Activated CD4-positive, alpha-beta T cell treated with anti-CD3 and anti-CD28 coated beads for 36 hours (primary cell): Measurements from ENCODE around the gene DEDD2. TPM values are rescaled to one million over a fixed set of nuclear protein-coding genes. Genes with fewer than 3 reads are reported as not detected.

Source experiments
- ATAC-seq: fragments of 200-7000 bp; cut with Tn5 transposase; one replicate; pipeline ENCODE4 v1.10.0; 2021; ENCODE audit warnings: mild to moderate bottlenecking, moderate library complexity
- CTCF ChIA-PET: fragments of 350-600 bp; sonication (Branson Sonifier 250); formaldehyde crosslinking; loops from one replicate; lab custom pipeline; 2021; ENCODE audit warnings: antibody characterized with exemption; lab: Charles Lee
- POLR2A ChIA-PET: fragments of 350-600 bp; sonication (Branson Sonifier 250); formaldehyde crosslinking; loops from one replicate; lab custom pipeline; 2021; ENCODE audit warnings: antibody characterized with exemption, inconsistent platforms; lab: Charles Lee
- DNase-seq: peaks from one replicate; pipeline ENCODE4 v3.0.0-alpha.2; 2020
- H3K27ac Mint-ChIP-seq: one replicate; pipeline ENCODE4 v1.8.0; 2021; ENCODE audit warnings: mixed read lengths
- H3K27me3 Mint-ChIP-seq: one replicate; pipeline ENCODE4 v1.8.0; 2021; ENCODE audit warnings: mixed read lengths
- H3K36me3 Mint-ChIP-seq: one replicate; pipeline ENCODE4 v1.8.0; 2021; ENCODE audit warnings: low read depth, mixed read lengths
- H3K4me1 Mint-ChIP-seq: one replicate; pipeline ENCODE4 v1.8.0; 2021; ENCODE audit warnings: mixed read lengths
- H3K4me3 Mint-ChIP-seq: one replicate; pipeline ENCODE4 v1.8.0; 2021; ENCODE audit warnings: mild to moderate bottlenecking, moderate library complexity, mixed read lengths
- H3K9me3 Mint-ChIP-seq: one replicate; pipeline ENCODE4 v1.8.0; 2021; ENCODE audit warnings: low read depth, mixed read lengths
- intact Hi-C, 2 experiments: fragments of 100-400 bp; cut with DNase I in 1 of 2; cut with micrococcal nuclease in 1 of 2; formaldehyde crosslinking; loops; one replicate each; pipeline versions ENCODE4 v1.14.2 to v1.15.1; 2022 to 2024; cut with DNase I, micrococcal nuclease
- total RNA-seq, 2 experiments: library from RNA; stranded (reverse); gene quantifications; one replicate each; pipeline ENCODE4 v1.2.3, GENCODE V29; 2021

The DEDD2 gene
- total RNA-seq, 2 experiments from 2014 or later, result 25.9 to 27.3 TPM

- no peak overlapping the region for H3K27ac Mint-ChIP-seq
- ChIA-PET CTCF (interaction anchor here (0.5 kb wide), 1 partner anchor 115 kb away, joined by 3 read pairs; no protein-coding TSS in a partner anchor), POLR2A (no interaction called here)
- no peaks in the 10 kb centered on the region for H3K36me3 Mint-ChIP-seq
- ATAC-seq (no peak), DNase-seq (no peak)
- H3K9me3 Mint-ChIP-seq, result no peaks in the 10 kb centered on the region
- peaks cover 31% of the 10 kb centered on the region for H3K4me1 Mint-ChIP-seq
- intact Hi-C loops, result no loop called here
- H3K4me3 Mint-ChIP-seq, result no peak overlapping the region
- H3K27me3 Mint-ChIP-seq, result peaks cover 2% of the 10 kb centered on the region
These were observed 64.4 kb downstream of the DEDD2 start for GRCh38 chr19:42152910-42153671.

GRCh38 chr19:42151782-42152684, 65.4 kb downstream of the DEDD2 start:
- Mint-ChIP-seq H3K27ac (no peak overlapping the region), H3K4me1 (peaks cover 37% of the 10 kb centered on the region), H3K36me3 (no peaks in the 10 kb centered on the region), H3K27me3 (peaks cover 2% of the 10 kb centered on the region), H3K9me3 (no peaks in the 10 kb centered on the region), H3K4me3 (no peak overlapping the region)
- ATAC-seq (no peak), DNase-seq (no peak)
- CTCF ChIA-PET, result interaction anchor here (0.5 kb wide), 1 partner anchor 116 kb away, joined by 3 read pairs; no protein-coding TSS in a partner anchor
- POLR2A ChIA-PET, result no interaction called here
- intact Hi-C loops, result no loop called here

GRCh38 chr19:42150911-42151361, 66.5 kb downstream of the DEDD2 start:
- H3K27ac Mint-ChIP-seq, result no peak overlapping the region
- intact Hi-C loops, result no loop called here
- H3K4me3 Mint-ChIP-seq, result no peak overlapping the region
- H3K9me3 Mint-ChIP-seq, result no peaks in the 10 kb centered on the region
- CTCF ChIA-PET, result no interaction called here
- H3K27me3 Mint-ChIP-seq, result peaks cover 2% of the 10 kb centered on the region
- DNase-seq (no peak), ATAC-seq (no peak)
- H3K4me1 Mint-ChIP-seq, result peaks cover 37% of the 10 kb centered on the region
- no peaks in the 10 kb centered on the region for H3K36me3 Mint-ChIP-seq
- POLR2A ChIA-PET, result no interaction called here

GRCh38 chr19:42150364-42150763, 67.1 kb downstream of the DEDD2 start:
- Mint-ChIP-seq H3K9me3 (no peaks in the 10 kb centered on the region), H3K4me1 (peaks cover 34% of the 10 kb centered on the region), H3K36me3 (no peaks in the 10 kb centered on the region), H3K4me3 (no peak overlapping the region), H3K27ac (no peak overlapping the region), H3K27me3 (peaks cover 2% of the 10 kb centered on the region)
- intact Hi-C loops, result no loop called here
- ChIA-PET POLR2A (no interaction called here), CTCF (no interaction called here)
- ATAC-seq (no peak), DNase-seq (no peak)

- intact Hi-C loops, result no loop called here
- Mint-ChIP-seq H3K4me3 (no peak overlapping the region), H3K9me3 (no peaks in the 10 kb centered on the region), H3K4me1 (peaks cover 26% of the 10 kb centered on the region), H3K36me3 (no peaks in the 10 kb centered on the region), H3K27me3 (peaks cover 2% of the 10 kb centered on the region), H3K27ac (no peak overlapping the region)
- DNase-seq (no peak), ATAC-seq (no peak)
- ChIA-PET POLR2A (no interaction called here), CTCF (interaction anchor here (1.1 kb wide), 1 partner anchor 37 kb away, joined by 4 read pairs; no protein-coding TSS in a partner anchor)
These were observed 67.9 kb downstream of the DEDD2 start for GRCh38 chr19:42149447-42150202.

Other genes starting within 250 kb of the DEDD2 start
- 1 to 10 TPM; 1.8 TPM for gene ATP1A3, start 223.4 kb downstream of the DEDD2 start, total RNA-seq
- 1 to 10 TPM; 1.6 to 1.7 TPM for gene GRIK5, start 147.5 kb downstream of the DEDD2 start, total RNA-seq
- gene ZNF574, start 141.5 kb downstream of the DEDD2 start, total RNA-seq, result 10 to 100 TPM; 10.7 to 14.8 TPM
- 10 to 100 TPM; 43.6 to 62.8 TPM for gene POU2F2, start 85.2 kb downstream of the DEDD2 start, total RNA-seq
- 10 to 100 TPM; 11.9 to 15.2 TPM for gene ZNF526, start 2.6 kb upstream of the DEDD2 start, total RNA-seq
- 10 to 100 TPM; 32.6 to 43.5 TPM for gene GSK3A, start 24.9 kb upstream of the DEDD2 start, total RNA-seq
- 10 to 100 TPM; 65.5 to 66.4 TPM for gene ERF, start 37.5 kb upstream of the DEDD2 start, total RNA-seq
- 10 to 100 TPM; 62.8 to 66.3 TPM for gene CIC, start 51.6 kb upstream of the DEDD2 start, total RNA-seq
- gene PRR19, start 84.5 kb upstream of the DEDD2 start, total RNA-seq, result 1 to 10 TPM in 1 of 2 experiments, under 1 TPM in 1; 0.63 to 1.0 TPM
- 10 to 100 TPM; 43.4 to 53.9 TPM for gene PAFAH1B3, start 84.9 kb upstream of the DEDD2 start, total RNA-seq
- under 1 TPM; 0.53 to 0.69 TPM for gene TMEM145, start 95.6 kb upstream of the DEDD2 start, total RNA-seq
- 1 to 10 TPM; 5.2 to 5.3 TPM for gene MEGF8, start 108.0 kb upstream of the DEDD2 start, total RNA-seq
- gene CNFN, start 172.6 kb upstream of the DEDD2 start, total RNA-seq, result not detected
- 10 to 100 TPM; 27.8 to 32.8 TPM for gene LIPE, start 209.7 kb upstream of the DEDD2 start, total RNA-seq
- not detected for gene CXCL17, start 225.3 kb upstream of the DEDD2 start, total RNA-seq